GM23338 (cell line): ENCODE results near the gene DYNLRB1. TPM values are rescaled to one million over a fixed set of nuclear protein-coding genes. Genes with fewer than 3 reads are reported as not detected.

Source experiments
- ATAC-seq: fragments of 200-7000 bp; cut with Tn5 transposase; 3 replicates; pipeline ENCODE4 v1.9.1; 2020
- DNase-seq: peaks from one replicate; pipeline ENCODE4 v3.0.0-alpha.2; 2015; ENCODE audit warnings: low spot score
- H2AFZ ChIP-seq: fragments of 200-600 bp; sonication (generic); 2 replicates; pipeline ENCODE4 v1.8.0; 2016; ENCODE audit warnings: antibody characterized with exemption, mild to moderate bottlenecking, moderate library complexity
- H3F3A ChIP-seq: fragments of 200-600 bp; sonication (generic); replicated peaks from 2 replicates; pipeline ENCODE4 v1.8.0; 2017; ENCODE audit warnings: antibody characterized with exemption, mixed run types, low read depth
- H3K27ac ChIP-seq: fragments of 200-600 bp; sonication (generic); 2 replicates; pipeline ENCODE4 v1.6.1; 2016; ENCODE audit warnings: low read depth
- H3K27me3 ChIP-seq: fragments of 200-600 bp; sonication (generic); 2 replicates; pipeline ENCODE4 v1.8.0; 2016; ENCODE audit warnings: mild to moderate bottlenecking, mixed run types, moderate library complexity; ENCODE audit not compliant: insufficient read depth
- H3K36me3 ChIP-seq: fragments of 200-600 bp; sonication (generic); 2 replicates; pipeline ENCODE4 v1.8.0; 2016; ENCODE audit warnings: mild to moderate bottlenecking; ENCODE audit not compliant: insufficient read depth
- H3K4me1 ChIP-seq: fragments of 200-600 bp; sonication (generic); 2 replicates; pipeline ENCODE4 v1.8.0; 2016; ENCODE audit warnings: mild to moderate bottlenecking, moderate library complexity; ENCODE audit not compliant: insufficient read depth
- H3K4me2 ChIP-seq: fragments of 200-600 bp; sonication (generic); 2 replicates; pipeline ENCODE4 v1.7.1; 2017; ENCODE audit warnings: mixed run types
- H3K4me3 ChIP-seq: fragments of 200-600 bp; sonication (generic); 2 replicates; pipeline ENCODE4 v1.6.1; 2016; ENCODE audit warnings: mixed run types
- H3K79me2 ChIP-seq: fragments of 200-600 bp; sonication (generic); replicated peaks from 2 replicates; pipeline ENCODE4 v1.8.0; 2017; ENCODE audit warnings: mild to moderate bottlenecking; ENCODE audit not compliant: insufficient read depth
- H3K9me2 ChIP-seq: fragments of 200-600 bp; sonication (generic); 2 replicates; pipeline ENCODE4 v1.8.0; 2017; ENCODE audit not compliant: insufficient read depth
- H4K20me1 ChIP-seq: fragments of 200-600 bp; sonication (generic); replicated peaks from 2 replicates; pipeline ENCODE4 v1.8.0; 2017; ENCODE audit warnings: mild to moderate bottlenecking; ENCODE audit not compliant: insufficient read depth
- H3K27ac Mint-ChIP-seq: 2 replicates; pipeline ENCODE4 v1.8.0; 2020; ENCODE audit warnings: inconsistent platforms, mild to moderate bottlenecking, moderate library complexity, mixed read lengths
- H3K27me3 Mint-ChIP-seq: 3 replicates; pipeline ENCODE4 v1.8.0; 2022; ENCODE audit warnings: low read depth, mild to moderate bottlenecking, moderate library complexity, mixed read lengths, inconsistent platforms; ENCODE audit not compliant: insufficient read depth, poor library complexity
- H3K36me3 Mint-ChIP-seq: 3 replicates; pipeline ENCODE4 v1.8.0; 2021; ENCODE audit warnings: low read depth, mild to moderate bottlenecking, inconsistent platforms, moderate library complexity, mixed read lengths
- H3K4me1 Mint-ChIP-seq: 3 replicates; pipeline ENCODE4 v1.8.0; 2020; ENCODE audit warnings: mild to moderate bottlenecking, inconsistent platforms, mixed read lengths
- H3K4me3 Mint-ChIP-seq: 3 replicates; pipeline ENCODE4 v1.8.0; 2021; ENCODE audit warnings: moderate library complexity, mild to moderate bottlenecking, inconsistent platforms, mixed read lengths
- H3K9me3 Mint-ChIP-seq: 3 replicates; pipeline ENCODE4 v1.8.0; 2020; ENCODE audit warnings: moderate library complexity, mild to moderate bottlenecking, inconsistent platforms, mixed read lengths
- CREB1 ChIP-seq: fragments of 250-450 bp; sonication (Bioruptor Pico); IDR thresholded peaks from 2 replicates; pipeline ENCODE4 v1.5.0; 2020; ENCODE audit warnings: low read depth, mild to moderate bottlenecking, moderate library complexity
- CTCF ChIP-seq, 2 experiments: fragments of 200-600 bp in 1 of 2; sonication (generic) in 1 of 2; conservative IDR thresholded peaks; 2 replicates each; pipeline versions ENCODE4 v1.5.1 to v1.6.1; 2016 to 2017; ENCODE audit warnings: antibody characterized with exemption in 2 of 2, low read depth in 2 of 2, mild to moderate bottlenecking in 2 of 2, moderate library complexity in 1 of 2
- ETS1 ChIP-seq: IDR thresholded peaks from 2 replicates; pipeline ENCODE4 v1.6.1; 2016; ENCODE audit warnings: antibody characterized with exemption
- EZH2 ChIP-seq: fragments of 200-600 bp; sonication (generic); IDR thresholded peaks from one replicate; pipeline ENCODE4 v1.8.0; 2017; ENCODE audit warnings: antibody characterized with exemption, mild to moderate bottlenecking, low read depth; ENCODE audit not compliant: unreplicated experiment
- JUNB ChIP-seq: IDR thresholded peaks from one replicate; pipeline ENCODE4 v1.6.1; 2016; ENCODE audit warnings: antibody characterized with exemption; ENCODE audit not compliant: unreplicated experiment
- POLR2AphosphoS5 ChIP-seq: IDR thresholded peaks from 2 replicates; pipeline ENCODE4 v1.6.1; 2016; ENCODE audit warnings: antibody characterized with exemption, low read depth
- STAT1 ChIP-seq: IDR thresholded peaks from one replicate; pipeline ENCODE4 v1.6.1; 2016; ENCODE audit warnings: antibody characterized with exemption; ENCODE audit not compliant: unreplicated experiment
- ZNF114 ChIP-seq: fragments of 250-450 bp; sonication (Bioruptor Pico); IDR thresholded peaks from 2 replicates; pipeline ENCODE4 v1.5.0; 2020; ENCODE audit warnings: mild to moderate bottlenecking, moderate library complexity
- ZNF331 ChIP-seq: fragments of 250-450 bp; sonication (Bioruptor Pico); IDR thresholded peaks from 2 replicates; pipeline ENCODE4 v1.5.0; 2020; ENCODE audit warnings: low read depth, mild to moderate bottlenecking, moderate library complexity
- polyA plus RNA-seq: library from polyadenylated mRNA; unstranded; fragments of >200 nt; fragmentation: Nextera tagmentation; extraction: Ambion mirVana; gene quantifications from 2 replicates; pipeline ENCODE4 v1.2.1, GENCODE V29; 2016
- total RNA-seq: library from RNA; depleted of rRNA; stranded (reverse); fragments of >200 nt; shearing (Covaris generic); gene quantifications from 2 replicates; pipeline ENCODE4 v1.2.3, GENCODE V29; 2014

The DYNLRB1 gene
- total and polyA plus RNA-seq, 2 experiments from 2014 or later = 107 to 376 TPM

- H3K27me3 ChIP-seq = peaks cover 5% of the 10 kb centered on the region; the same call in 1 of the 2 replicates
- Mint-ChIP-seq H3K27me3 (peaks cover 13% of the 10 kb centered on the region), H3K27ac (peak overlapping the region; percentile 4; the same call in 1 of the 2 replicates), H3K4me3 (no peak overlapping the region), H3K9me3 (0 out of 3 replicates have a peak, but pooled peaks cover 3% of the 10 kb centered on the region), H3K36me3 (peaks cover 28% of the 10 kb centered on the region), H3K4me1 (peaks cover 13% of the 10 kb centered on the region)
- no peak overlapping the region for H3K27ac ChIP-seq
- TF ChIP-seq ZNF114 (CRISPR knock-in tag) (no peak), CTCF (conservative IDR thresholded peaks at IDR 0.05; ENCODE audit: low read depth in 2 of 2) (0 out of 4 replicates have a peak, but pooled peaks of 1 of the 2 experiments have one; percentile 13)
- H2AFZ ChIP-seq = no peak overlapping the region
- no peak for DNase-seq
- no peak overlapping the region for H3K4me3 ChIP-seq
- peaks cover 11% of the 10 kb centered on the region for H3K36me3 ChIP-seq
- no peaks in the 10 kb centered on the region for H3K9me2 ChIP-seq
- no peak overlapping the region for H3K4me2 ChIP-seq
- no peaks in the 10 kb centered on the region for H3K79me2 ChIP-seq
- H4K20me1 ChIP-seq = no peaks in the 10 kb centered on the region; the same call in 1 of the 2 replicates
- 0 out of 2 replicates have a peak, but pooled peaks cover 4% of the 10 kb centered on the region for H3F3A ChIP-seq
- H3K4me1 ChIP-seq = no peaks in the 10 kb centered on the region; the same call in 1 of the 2 replicates
- ATAC-seq = no peak
Measured at GRCh38 chr20:34540596-34541263, 24.5 kb downstream of the DYNLRB1 start.

- DNase-seq = no peak
- no peak overlapping the region for H3K27ac ChIP-seq
- Mint-ChIP-seq H3K4me1 (peaks cover 13% of the 10 kb centered on the region), H3K9me3 (0 out of 3 replicates have a peak, but pooled peaks cover 3% of the 10 kb centered on the region), H3K4me3 (no peak overlapping the region), H3K36me3 (peaks cover 22% of the 10 kb centered on the region), H3K27ac (no peak overlapping the region), H3K27me3 (peaks cover 13% of the 10 kb centered on the region)
- H4K20me1 ChIP-seq = no peaks in the 10 kb centered on the region; the same call in 1 of the 2 replicates
- H3K36me3 ChIP-seq = peaks cover 11% of the 10 kb centered on the region
- H3K27me3 ChIP-seq = peaks cover 5% of the 10 kb centered on the region; the same call in 1 of the 2 replicates
- no peak overlapping the region for H3K4me3 ChIP-seq
- no peak for ATAC-seq
- H3K4me2 ChIP-seq = no peak overlapping the region
- 0 out of 2 replicates have a peak, but pooled peaks cover 4% of the 10 kb centered on the region for H3F3A ChIP-seq
- H3K4me1 ChIP-seq = no peaks in the 10 kb centered on the region; the same call in 1 of the 2 replicates
- no peaks in the 10 kb centered on the region for H3K79me2 ChIP-seq
- no peaks in the 10 kb centered on the region for H3K9me2 ChIP-seq
- no peak overlapping the region for H2AFZ ChIP-seq
- TF ChIP-seq ZNF331 (CRISPR knock-in tag) (no peak), JUNB (no peak), EZH2 (no peak), CREB1 (CRISPR knock-in tag) (no peak), ZNF114 (CRISPR knock-in tag) (no peak), STAT1 (no peak), POLR2AphosphoS5 (no peak), CTCF (conservative IDR thresholded peaks at IDR 0.05; ENCODE audit: low read depth in 2 of 2) (no peak), ETS1 (no peak)
Measured at GRCh38 chr20:34541264-34541901, 25.2 kb downstream of the DYNLRB1 start.
